Measurements from ENCODE around the gene NCF1.
"Not testable (repeated sequence)": the region's sequence is repeated elsewhere in the genome, so short reads cannot be mapped to it uniquely, and the experiment has no call there.

DNA sequence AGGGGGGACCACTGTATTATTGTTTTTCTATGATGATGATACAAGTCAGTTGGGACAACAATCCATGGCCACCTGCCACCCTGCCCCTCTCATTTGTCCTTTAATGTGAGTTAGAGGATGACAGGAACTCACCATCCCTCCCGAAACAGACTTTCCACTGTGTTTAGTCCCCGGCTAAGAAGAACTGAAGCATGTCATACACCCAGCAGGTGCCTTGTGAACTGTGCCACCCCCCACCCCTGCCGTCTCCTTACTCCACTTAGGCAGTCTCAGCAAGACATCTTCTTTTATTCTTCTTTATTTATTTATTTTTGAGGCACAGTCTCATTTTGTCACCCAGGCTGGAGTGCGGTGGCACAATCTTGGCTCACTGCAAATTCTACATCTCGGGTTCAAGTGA lies 47.4 kb downstream of the NCF1 start:
- TF ChIP-seq CTCF, POLR2A, POLR2AphosphoS5 (IDR thresholded peaks at IDR 0.05): not testable (repeated sequence)

Measured in gastroesophageal sphincter (tissue), 3 donors.